GM23248 (cell line): Measurements from ENCODE around the gene PLXNA1.

ENCODE experiments used
- EZH2 ChIP-seq: fragments of 200-600 bp; sonication (generic); IDR thresholded peaks from 2 replicates; pipeline ENCODE4 v1.6.1; 2018; ENCODE audit warnings: antibody characterized with exemption, mild to moderate bottlenecking; ENCODE audit not compliant: insufficient read depth, poor library complexity, severe bottlenecking
- EZH2phosphoT487 ChIP-seq: fragments of 200-600 bp; sonication (generic); IDR thresholded peaks from 2 replicates; pipeline ENCODE4 v1.6.1; 2018; ENCODE audit warnings: antibody characterized with exemption, moderate library complexity, mild to moderate bottlenecking, low read depth; ENCODE audit not compliant: insufficient read depth

- TF ChIP-seq EZH2phosphoT487 (no peak), EZH2 (no peak)
Observed at GRCh38 chr3:126960604-126960995, 22.3 kb upstream of the PLXNA1 start.
